H1 (cell line): ENCODE data around the gene SEL1L3.

Source experiments
- CHD7 ChIP-seq: fragments of 300-600 bp; sonication (generic); IDR thresholded peaks from 2 replicates; pipeline ENCODE4 v1.7.1; 2012; ENCODE audit warnings: low read length, moderate library complexity, mild to moderate bottlenecking, inconsistent platforms; ENCODE audit not compliant: insufficient replicate concordance
- CTCF ChIP-seq, 3 experiments: IDR thresholded peaks; 1 replicate in 2 of 3; 2 replicates in 1 of 3; pipeline versions ENCODE4 v1.5.1 to v1.6.1; 2011; ENCODE audit warnings: low read length in 3 of 3, mild to moderate bottlenecking in 3 of 3, inconsistent platforms in 2 of 3, low read depth in 1 of 3, moderate library complexity in 1 of 3; ENCODE audit not compliant: insufficient read depth in 1 of 3; ENCODE audit errors: control extremely low read depth in 1 of 3
- E2F6 ChIP-seq: IDR thresholded peaks from 2 replicates; pipeline ENCODE4 v1.6.1; 2012; ENCODE audit warnings: inconsistent platforms
- JUND ChIP-seq: IDR thresholded peaks from 2 replicates; pipeline ENCODE4 v1.6.1; 2011; ENCODE audit warnings: mild to moderate bottlenecking, improper control_type of control experiment, low read length
- MAFK ChIP-seq: IDR thresholded peaks from 2 replicates; pipeline ENCODE4 v1.6.1; 2012; ENCODE audit warnings: low read depth, mild to moderate bottlenecking, improper control_type of control experiment, low read length
- MAX ChIP-seq: IDR thresholded peaks from 2 replicates; pipeline ENCODE4 v1.6.1; 2012; ENCODE audit warnings: inconsistent platforms
- POLR2A ChIP-seq, 2 experiments: IDR thresholded peaks; 1 replicate in 1 of 2; 2 replicates in 1 of 2; pipeline ENCODE4 v1.6.1; 2011; ENCODE audit warnings: low read depth in 2 of 2, low read length in 2 of 2, mild to moderate bottlenecking in 2 of 2; ENCODE audit errors: control extremely low read depth in 1 of 2
- SRF ChIP-seq: IDR thresholded peaks from 2 replicates; pipeline ENCODE4 v1.6.1; 2011; ENCODE audit warnings: mild to moderate bottlenecking, low read depth, low read length, moderate library complexity

GRCh38 chr4:25826074-25826752, 36.6 kb downstream of the SEL1L3 start:
- TF ChIP-seq SRF = no peak
- no peak for TF ChIP-seq MAX
- TF ChIP-seq MAFK = no peak
- no peak for TF ChIP-seq CTCF (IDR thresholded peaks at IDR 0.05; ENCODE audit: control extremely low read depth in 1 of 3, insufficient read depth in 1 of 3, low read depth in 1 of 3, low read length in 3 of 3)
- TF ChIP-seq CHD7 = no peak
- no peak for TF ChIP-seq E2F6
- no peak for TF ChIP-seq POLR2A (IDR thresholded peaks at IDR 0.05; ENCODE audit: control extremely low read depth in 1 of 2, low read depth in 2 of 2, low read length in 2 of 2)
- no peak for TF ChIP-seq JUND
